HG02943 (cell line): Measurements from ENCODE around the gene LRRC72.

Experiments used
- ATAC-seq: cut with Tn5 transposase; IDR thresholded peaks from one replicate; pipeline ENCODE4 v1.9.1; 2021; ENCODE audit warnings: mild to moderate bottlenecking, low read depth, moderate library complexity; ENCODE audit not compliant: unreplicated experiment

Gene LRRC72

GRCh38 chr7:16615228-16615627, 88.6 kb downstream of the LRRC72 start:
- no peak for ATAC-seq

DNA sequence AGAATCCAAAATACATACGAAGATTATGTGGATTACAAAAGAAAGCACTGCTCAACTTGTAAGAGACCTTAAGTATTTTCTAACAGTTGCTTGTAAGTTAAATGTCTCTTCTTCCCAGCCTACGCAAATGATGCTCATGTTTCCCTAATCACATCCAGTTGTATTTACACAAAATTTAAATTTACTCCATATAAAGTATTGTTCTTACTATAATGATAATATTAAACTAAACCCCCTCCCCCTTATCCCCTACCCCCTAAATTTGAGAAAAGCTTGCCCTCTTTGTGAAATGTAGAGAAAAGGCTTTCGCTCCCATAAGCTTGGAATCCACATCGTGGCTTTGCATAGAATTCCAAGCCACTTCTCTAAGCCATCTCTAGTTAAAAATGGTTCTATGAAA, 89.5 kb downstream of the LRRC72 start:
- no peak for ATAC-seq

- no peak for ATAC-seq
Measured at GRCh38 chr7:16616542-16616941, 89.9 kb downstream of the LRRC72 start.

GRCh38 chr7:16619979-16620408, 93.4 kb downstream of the LRRC72 start:
- ATAC-seq, result no peak

GRCh38 chr7:16626388-16626787, 99.8 kb downstream of the LRRC72 start:
- no peak for ATAC-seq

DNA sequence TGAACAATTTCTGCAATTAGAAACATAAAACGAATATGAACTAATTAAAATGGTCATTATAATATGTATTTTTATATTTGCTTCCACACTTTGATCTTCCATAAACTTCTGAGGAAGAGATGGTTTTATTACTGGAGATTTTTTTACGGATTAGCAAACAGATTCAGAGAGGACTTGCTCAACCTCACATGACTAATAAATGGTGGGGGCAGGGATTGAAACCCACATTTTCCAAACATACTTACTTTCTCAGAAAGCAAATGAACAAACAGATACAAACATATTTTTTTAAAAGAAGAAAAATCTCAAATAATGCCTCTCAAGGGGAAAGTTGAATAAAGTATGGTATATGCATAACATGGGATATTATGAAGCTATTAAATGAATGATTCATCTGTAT, 100.6 kb downstream of the LRRC72 start:
- ATAC-seq, result no peak

DNA sequence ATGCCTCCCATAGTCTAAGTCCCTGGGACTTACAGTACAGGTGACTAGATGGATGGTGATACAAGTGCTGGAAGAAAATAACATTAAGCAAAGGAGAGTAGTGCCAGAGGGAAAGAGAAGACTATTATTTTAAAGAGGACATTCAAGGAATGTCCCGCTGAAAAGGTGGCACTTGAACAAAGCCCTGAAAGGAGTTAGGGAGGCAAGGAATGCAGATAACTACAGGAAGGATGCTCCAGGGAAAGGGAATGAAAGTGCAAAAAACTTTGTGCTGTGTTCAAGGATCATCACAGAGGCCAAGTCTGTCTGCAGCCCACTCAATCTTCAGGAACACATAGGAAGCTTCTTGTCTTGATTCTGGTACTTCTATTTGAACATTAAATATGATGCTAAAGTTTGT, 104.0 kb downstream of the LRRC72 start:
- ATAC-seq, result no peak
